ENCODE measurements around the gene ITPKB.
A peak's percentile ranks its signal among the peaks of the same experiment; 100 is the strongest.

ITPKB gene

GRCh38 chr1:226704169-226704937, 34.7 kb downstream of the ITPKB start:
- DNase-seq (ENCODE audit: low read depth): no peak

- DNase-seq (ENCODE audit: low read depth): peak; percentile 77
Observed at GRCh38 chr1:226702957-226703831, 35.9 kb downstream of the ITPKB start.

DNA sequence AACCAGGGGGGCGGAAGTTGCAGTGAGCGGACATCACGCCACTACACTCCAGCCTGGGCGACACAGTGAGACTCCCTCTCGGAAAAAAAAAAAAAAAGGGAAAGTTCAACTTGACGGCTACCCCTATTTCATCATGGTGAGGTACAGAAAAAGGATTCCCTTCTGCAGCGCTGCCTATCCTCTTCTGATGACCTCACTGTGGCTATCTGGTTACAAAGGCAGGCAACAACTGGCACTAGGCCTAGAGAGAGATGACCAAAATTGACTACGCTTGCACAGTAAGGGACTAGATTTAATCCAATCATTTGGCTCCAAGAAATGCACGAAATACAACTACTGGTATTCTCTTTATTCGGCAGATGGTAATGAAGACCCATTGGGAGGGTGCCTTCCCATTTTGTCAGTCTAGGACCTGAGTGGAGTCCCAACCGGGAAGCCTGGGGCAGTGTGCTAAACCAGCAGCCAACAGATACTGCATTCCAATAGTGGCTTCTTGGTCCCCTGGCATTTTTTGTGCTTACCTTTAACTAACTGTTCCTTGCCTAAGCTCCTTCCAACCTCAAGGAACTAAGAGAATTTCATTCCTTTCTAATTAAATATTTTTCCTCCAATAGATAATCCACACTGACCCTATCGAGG, 36.6 kb downstream of the ITPKB start:
- no peak for DNase-seq (ENCODE audit: low read depth)

DNA sequence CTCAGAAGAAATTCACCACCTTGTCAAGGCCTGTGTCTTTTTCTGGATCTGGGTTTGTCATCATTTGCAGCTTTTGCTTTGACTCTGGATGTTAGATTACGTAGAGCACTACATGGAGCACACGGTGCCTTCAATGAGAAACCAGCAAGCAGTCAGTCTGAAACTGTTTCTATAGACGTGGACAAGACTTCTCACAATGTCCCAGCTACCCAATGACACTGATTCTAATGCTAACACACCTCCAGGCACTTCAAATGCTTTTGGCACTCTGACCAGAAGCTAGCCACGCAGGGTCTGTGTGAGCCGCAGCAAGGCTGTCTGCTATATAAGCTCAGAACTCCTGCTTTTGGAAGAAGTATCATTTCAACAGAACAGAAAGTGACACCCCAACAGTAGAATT, 38.2 kb downstream of the ITPKB start:
- no peak for DNase-seq (ENCODE audit: low read depth)

DNA sequence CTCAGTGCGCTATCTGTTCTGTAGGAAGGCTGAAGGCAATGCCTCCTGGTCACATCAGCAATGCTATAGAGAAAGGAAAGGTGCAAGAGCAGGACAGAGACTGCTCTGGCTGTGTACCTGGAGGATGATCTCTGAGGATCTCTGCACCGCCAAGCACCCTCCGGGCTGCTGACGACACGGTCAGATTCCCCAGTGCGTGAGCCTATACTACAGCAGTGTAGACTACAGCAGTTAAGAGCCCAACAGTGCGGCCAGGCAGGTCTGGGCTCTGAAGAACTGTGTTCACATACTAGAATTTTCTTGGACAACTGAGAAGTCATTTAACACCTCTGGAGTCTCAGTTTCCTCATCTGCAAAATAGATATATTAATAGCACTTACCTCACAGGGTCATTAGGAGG, 39.9 kb downstream of the ITPKB start:
- no peak for DNase-seq (ENCODE audit: low read depth)

- no peak for DNase-seq (ENCODE audit: low read depth)
Observed at GRCh38 chr1:226698659-226699058, 40.4 kb downstream of the ITPKB start.

- no peak for DNase-seq (ENCODE audit: low read depth)
Observed at GRCh38 chr1:226697929-226698544, 41.0 kb downstream of the ITPKB start.

GRCh38 chr1:226697151-226697928, 41.7 kb downstream of the ITPKB start:
- no peak for DNase-seq (ENCODE audit: low read depth)

DNA sequence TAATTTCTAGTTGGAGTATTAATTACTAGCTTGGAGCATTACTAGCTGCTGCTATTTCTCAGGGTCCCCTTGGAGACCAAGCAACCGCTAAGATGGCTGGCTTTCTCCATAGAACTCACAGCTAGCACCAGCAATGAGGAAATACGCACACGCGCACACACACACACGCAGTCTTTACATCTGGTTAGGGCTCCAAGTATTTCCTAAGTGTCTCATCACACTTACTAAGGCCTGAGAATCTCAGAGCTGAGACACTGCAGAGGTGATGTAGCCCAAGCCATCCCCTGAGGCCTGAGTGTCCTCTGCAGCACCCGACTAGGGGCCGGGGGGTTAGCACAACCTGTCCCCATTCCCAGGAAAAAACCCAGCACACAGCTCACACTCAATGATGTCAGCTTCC, 42.5 kb downstream of the ITPKB start:
- no peak for DNase-seq (ENCODE audit: low read depth)

DNA sequence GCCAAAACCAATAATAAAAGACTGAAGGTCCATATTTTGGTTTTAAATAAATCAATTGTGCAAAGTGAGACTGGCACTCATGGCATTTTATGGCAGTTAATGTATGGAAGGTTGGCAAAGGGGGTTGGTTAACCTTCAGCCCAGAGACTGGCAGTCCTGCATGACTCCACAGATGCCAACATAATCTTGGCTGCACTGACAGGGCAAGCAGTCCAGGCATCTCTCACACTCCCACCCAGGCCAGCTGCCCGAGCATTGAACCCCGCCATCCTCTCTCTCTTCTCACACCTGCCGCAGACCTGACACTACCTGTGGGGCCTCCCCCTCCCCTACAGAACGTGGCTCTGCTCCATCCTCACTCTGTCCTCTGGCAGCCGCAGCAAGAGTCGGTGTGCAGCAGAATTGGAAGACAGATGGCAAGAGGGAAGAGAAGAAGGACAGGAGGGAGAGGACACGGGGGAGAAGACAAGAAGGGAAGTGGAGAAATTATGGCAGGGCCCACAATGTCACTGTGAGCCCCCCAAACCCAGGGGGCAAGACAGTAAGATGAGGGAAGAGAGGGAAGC, 43.7 kb downstream of the ITPKB start:
- no peak for DNase-seq (ENCODE audit: low read depth)

- DNase-seq (ENCODE audit: low read depth): no peak
Observed at GRCh38 chr1:226692823-226693222, 46.3 kb downstream of the ITPKB start.

DNA sequence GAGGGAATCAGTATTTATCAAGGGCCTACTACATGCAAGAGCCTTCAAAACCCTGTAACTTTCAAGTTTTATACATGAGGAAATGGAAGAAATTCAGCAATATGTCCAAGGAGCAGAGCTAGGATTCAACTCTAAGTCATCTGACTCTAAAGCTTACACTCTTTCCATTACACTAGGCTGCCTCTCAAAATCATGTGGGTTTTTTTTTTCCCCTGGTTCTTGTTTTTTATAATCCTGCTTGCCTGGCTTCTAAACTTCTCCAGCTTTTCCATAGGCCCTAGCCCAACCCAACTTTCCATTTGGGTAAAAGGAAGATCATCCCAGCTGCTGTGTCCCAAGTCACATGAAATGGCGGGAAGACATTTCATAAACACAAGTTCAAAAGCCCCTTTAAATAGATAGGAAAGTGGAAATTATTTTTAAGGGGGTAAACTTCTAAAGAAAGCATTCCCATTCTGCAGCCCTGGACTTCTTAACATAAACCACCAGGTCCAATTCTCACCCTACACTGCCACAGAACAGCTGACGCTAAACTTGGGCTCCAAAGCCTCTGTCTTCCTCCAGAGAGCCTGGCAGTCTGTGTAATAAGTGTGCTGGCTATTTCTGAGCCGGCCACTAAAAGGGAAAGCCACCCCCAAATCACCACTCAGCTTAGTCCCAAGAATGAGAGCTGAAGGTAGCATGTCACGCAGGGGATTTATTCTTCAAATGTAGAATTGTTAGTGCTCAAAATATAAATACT, 46.9 kb downstream of the ITPKB start:
- no peak for DNase-seq (ENCODE audit: low read depth)

DNA sequence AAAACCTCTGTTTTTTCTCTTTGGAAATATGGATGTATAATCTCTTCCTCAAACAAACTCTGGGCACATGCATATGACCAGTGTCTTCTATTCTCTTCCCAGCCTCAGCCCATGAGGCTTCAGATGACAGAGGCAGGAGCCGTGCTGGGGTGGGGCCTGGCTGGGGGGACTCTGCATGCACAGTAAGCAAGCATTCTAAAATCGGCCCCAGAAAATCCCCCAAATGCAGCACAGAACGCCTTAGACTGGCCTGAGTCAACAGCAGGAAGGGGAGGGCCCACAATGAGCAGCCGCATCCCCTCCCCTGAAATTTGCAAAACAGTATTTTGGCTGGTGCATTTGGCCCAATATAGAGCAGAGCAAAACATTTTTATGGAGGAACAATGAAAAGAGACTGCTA, 47.8 kb downstream of the ITPKB start:
- peak; percentile 57 for DNase-seq (ENCODE audit: low read depth)

GRCh38 chr1:226690460-226690982, 48.6 kb downstream of the ITPKB start:
- DNase-seq (ENCODE audit: low read depth): no peak

GRCh38 chr1:226688808-226689207, 50.3 kb downstream of the ITPKB start:
- no peak for DNase-seq (ENCODE audit: low read depth)

DNA sequence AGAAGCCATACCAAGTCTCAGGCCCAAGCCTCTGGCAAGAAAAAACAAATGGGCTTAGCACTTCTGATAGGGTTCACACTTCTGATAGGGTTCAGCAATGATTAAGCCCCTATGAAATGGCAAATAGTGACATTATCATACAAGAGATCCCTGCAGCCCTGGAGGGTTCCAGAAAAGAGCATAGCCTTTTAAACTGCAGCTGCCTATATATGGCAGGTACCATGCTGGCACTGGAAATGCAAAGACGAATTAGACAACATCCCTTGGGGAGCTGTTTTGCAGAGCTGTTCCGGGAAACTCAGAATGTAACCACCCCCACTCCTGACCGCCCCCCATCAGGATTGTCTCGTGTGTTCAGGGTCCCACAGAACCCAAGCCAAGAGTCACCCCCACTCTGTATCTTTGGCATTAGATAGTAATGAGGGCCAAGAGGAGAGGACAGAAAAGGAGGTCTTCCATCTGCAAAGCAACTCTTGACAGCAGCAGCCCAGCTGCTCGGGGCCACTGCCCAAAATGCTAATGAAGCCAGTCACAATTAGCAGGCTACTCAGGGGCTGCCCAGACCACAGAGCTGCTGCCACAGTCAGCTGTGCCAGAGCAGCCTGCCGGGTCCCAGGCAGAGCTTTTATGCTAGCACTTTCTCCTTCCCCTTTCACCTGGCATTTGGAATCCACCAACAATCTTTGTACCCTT, 50.9 kb downstream of the ITPKB start:
- DNase-seq (ENCODE audit: low read depth): no peak

GRCh38 chr1:226687426-226687825, 51.7 kb downstream of the ITPKB start:
- DNase-seq (ENCODE audit: low read depth): no peak

GRCh38 chr1:226686440-226687425, 52.3 kb downstream of the ITPKB start:
- DNase-seq (ENCODE audit: low read depth): no peak
